MV-4-11 (cell line): ENCODE data around the gene CCDC15.
"Not testable (repeated sequence)": the region's sequence is repeated elsewhere in the genome, so short reads cannot be mapped to it uniquely, and the experiment has no call there.

ENCODE experiments used
- DNase-seq: peaks from one replicate; lab custom pipeline; 2025; lab: John Stamatoyannopoulos, UW

CCDC15 gene

DNA sequence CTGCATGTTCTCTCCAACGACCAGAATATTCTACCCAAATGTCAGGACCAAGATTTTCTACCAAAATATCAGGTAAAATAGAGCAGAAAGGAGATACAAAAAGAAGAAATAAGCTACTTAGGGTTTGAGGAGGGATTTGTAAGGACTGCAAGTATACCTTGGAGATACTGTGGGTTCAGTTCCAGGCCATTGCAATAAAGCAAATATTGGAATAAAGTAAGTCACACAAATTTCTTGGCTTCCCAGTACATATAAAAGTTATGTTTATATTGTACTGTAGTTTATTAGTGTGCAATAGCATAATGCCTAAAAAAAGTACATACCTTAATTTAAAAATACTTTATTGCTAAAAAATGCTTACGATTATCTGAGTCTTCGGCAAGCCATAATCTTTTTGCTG is 34.1 kb downstream of the CCDC15 start:
- DNase-seq = no peak

DNA sequence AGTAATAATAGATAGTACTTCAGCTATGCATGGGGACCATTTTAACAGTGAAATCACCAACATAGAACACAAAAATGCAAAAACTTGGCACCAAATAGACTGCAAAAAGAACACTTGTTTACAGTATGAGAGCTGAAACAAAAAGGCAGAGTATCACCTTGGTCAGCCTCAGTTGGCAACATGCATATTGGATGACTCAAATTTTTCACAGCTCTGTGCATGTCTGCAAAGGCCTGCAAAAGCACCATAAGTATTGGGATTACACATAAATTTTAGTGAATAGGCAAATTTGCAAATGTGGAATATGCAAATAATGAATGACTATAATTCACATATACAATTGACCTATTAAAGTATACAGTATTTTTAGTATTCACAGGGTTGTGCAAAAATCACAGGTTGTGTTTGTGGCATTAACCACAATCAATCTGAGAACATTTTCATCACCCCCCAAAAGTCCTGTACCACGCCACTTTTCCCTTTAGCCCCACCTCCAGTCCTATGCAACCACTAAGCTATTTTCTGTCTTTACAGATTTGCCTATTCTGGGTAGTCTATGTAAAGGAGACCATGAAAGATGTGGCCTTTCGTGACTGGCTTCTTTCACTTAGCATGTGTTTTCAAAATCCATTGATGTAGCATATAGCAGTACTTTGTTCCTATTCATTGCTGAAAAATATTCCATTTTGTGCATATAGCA is 47.2 kb downstream of the CCDC15 start:
- no peak for DNase-seq

DNA sequence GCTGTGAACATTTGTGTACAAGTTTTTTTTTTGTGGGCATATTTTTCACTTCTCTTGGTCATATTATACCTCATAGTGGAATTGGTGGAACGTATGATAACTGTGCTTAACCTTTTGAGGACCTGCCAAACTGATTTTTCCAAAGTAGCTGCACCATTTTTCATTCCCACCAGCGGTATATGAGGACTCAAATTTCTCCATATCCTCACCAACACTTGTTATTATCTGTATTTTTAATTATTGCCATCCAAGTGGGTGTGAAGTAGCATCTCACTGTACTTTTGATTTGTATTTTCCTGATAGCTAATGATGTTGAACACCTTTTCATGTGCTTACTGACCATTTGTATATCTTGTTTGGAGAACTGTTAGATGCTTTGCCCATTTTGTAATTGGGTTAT is 47.8 kb downstream of the CCDC15 start:
- DNase-seq = no peak

DNA sequence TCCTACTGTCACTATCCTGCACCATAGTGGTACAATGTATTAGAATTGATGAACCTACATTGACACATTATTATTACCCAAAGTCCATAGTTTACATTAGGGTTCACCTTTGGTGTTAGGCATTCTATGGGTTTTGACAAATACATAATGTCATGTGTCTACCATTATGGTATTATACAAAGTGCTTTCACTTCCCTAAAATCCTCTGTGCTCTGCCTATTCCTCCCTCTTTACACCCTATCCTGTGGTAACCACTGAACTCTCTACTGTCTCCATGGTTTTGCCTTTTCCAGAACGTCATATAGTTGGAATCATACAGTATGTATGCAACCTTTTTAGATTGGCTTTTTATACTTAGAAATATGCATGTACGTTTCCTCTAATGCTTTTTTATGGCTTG is 51.5 kb downstream of the CCDC15 start:
- peak; percentile 80 for DNase-seq

DNA sequence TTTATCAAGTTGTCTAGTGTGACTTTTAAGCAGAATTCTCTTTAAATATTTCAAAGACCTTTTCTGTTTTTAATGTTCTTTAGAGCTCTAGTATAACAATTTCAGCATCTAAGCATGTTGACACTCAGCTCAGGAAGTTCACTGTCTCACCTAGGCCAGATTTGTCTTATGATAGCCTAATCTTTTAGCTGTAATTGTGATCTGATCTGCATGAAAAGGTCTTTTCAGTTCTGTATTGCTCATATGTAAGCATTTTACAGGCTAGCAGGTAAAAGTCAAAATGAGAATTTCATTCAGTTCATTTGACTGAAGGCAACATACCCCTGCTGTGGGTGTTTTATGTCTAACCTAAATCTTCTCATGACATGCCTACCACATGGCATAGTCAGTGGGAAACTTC is 62.4 kb downstream of the CCDC15 start:
- DNase-seq = no peak

DNA sequence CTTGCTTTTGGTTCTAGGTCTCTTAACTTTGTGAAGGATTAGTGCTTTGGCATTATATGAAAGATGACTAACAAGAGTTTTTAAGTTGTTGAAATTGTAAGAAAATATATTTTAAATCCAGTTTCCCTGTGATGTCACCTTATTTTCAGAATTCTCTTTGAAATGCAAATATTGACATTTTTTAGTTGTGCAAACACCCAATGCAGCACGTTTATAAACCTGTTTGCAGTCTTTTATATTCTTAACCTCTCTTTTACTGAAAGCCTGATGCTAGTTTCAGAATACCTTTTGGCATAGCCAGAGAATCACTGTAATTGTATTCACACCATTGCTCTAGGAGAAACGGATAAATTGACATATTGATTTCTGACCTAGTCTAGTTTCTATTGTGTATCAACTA is 66.3 kb downstream of the CCDC15 start:
- DNase-seq = no peak

DNA sequence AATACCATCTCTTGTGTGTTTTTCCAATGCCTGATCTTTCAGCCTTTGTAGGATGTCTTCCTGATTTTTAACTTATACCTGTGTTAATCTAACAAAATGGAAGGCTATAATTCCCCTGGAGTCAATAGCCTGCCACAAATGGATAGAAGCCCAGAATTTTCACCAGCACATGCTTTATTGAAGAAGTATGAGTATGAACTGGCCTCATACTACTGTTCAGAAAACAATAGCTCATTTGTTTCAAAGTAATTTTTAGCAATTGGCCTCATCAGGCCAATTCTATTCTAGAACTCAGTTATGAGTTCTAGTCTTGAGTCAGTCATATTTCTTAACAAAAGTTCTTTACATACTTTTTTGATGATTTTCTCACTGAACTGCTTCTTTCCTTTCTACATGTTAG is 68.5 kb downstream of the CCDC15 start:
- DNase-seq = no peak

DNA sequence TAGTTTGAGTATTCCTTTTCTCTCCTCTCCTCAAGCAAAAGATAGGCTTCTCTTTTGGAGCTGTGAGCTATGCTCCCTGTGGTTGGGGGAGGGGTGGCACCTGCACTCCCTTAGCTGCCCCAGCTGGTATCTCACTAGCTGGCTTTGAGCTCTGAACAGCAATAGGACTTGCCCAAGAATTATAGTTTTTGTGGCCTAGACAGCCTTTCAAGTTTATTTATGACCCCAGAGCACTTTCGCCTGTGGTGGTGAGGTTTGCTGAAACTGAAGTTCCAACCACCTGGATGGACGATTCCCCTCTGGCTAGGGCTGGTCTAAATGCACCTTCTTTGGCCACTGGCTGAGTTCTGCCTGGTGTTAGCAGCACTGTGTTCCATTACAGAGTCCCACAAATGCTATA is 72.0 kb downstream of the CCDC15 start:
- DNase-seq = no peak

DNA sequence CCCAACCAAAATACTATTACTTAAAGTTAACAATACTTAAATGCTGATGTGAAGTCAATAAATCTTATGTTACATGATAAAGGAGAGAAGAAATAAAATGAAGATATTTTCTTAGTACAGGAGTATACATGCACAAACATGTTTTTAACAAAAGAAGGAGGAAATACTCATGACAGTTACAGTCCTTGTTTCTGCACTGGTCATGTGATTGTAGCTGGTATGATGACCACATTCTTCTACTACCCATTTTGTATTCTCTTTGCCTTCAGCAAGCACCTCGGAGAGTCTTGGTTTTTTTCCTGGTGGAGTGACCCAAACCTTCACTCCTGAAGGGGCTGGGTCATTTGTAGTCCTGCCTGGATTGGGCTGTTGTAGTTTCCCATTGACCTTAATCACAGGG is 75.4 kb downstream of the CCDC15 start:
- not testable (repeated sequence) for DNase-seq

DNA sequence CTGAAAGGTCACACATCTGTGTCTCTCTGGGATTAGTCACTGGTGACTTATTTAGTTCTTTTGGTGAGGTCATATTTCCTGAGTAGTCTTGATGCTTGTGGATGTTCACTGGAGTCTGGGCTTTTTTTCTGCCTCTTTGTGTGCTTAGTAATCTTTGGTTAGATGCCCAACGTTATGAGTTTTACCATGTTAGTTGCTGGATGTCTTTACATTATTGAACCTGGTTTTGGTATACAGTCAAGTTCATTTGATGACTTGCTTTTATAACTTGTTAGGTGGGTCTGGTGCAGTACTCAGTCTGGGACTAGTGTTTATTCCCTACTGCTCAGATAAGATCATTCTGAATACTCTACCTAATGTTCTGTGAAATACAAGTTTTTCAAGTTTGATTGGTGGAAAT is 82.9 kb downstream of the CCDC15 start:
- peak; percentile 59 for DNase-seq

DNA sequence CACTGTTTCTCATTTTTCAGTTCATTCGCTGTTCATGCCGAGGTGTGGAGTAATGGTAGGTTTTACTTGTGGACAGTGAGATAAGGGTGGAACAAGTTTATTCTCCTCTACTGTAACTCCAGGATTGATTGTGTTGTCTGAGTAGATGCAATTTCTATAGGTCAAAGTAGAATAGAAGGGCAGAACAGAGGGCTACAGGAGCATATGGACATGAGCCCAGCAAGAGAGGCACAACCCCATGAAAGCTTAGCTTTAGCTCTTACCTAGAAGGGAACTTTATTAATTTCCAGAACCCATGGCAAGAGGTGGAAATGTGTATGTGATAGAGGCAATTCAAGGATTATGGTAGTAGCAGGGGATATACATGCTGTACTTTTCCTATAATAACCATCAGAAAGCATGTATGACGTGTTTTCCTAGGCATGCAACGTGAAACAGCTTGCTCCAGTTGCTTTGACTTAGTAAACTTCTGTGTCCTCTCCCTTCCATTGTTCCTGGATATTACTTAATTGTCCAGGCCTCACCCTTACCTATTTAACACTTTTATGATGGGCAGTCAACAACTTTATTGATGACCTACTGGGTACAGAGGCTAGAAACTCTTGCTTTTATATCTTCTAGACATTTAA is 95.3 kb downstream of the CCDC15 start:
- no peak for DNase-seq

DNA sequence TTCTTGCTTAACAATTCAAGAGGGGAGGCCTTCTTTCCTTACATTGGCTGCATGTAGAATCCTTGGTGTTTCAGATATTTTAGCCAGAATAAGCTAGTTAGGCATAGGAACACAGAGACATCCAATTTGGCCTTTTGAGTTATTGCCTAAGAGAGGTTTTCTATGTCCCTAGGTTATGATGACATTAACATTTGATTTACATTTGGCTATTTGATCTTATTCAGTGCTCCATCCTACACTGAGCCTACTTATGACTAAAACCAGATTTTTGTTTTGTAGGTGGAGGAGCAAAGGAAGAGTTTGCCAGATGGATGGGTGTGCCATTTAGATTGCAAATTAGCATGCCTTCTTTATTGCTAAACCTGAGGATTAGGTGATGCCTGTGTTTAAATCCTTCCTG is 98.0 kb downstream of the CCDC15 start:
- no peak for DNase-seq

DNA sequence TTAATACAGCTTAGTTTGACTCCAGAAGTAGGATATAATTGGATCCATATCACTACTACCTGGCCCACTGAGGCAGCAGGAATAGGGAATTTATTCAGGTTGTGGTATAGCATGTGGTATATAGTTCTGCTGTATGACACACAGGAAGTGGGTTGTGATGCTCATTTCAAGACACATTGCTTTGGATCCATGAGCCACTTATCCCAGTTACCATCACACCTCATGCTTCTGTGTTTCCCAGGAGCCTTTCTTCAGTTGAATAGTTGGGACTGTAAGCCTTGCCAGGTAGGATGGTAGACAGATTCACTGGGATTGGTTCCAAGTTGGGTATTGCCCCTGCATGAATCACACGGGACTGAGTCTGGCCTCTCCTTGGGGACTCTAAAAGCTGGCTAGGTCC is 99.2 kb downstream of the CCDC15 start:
- DNase-seq = no peak

DNA sequence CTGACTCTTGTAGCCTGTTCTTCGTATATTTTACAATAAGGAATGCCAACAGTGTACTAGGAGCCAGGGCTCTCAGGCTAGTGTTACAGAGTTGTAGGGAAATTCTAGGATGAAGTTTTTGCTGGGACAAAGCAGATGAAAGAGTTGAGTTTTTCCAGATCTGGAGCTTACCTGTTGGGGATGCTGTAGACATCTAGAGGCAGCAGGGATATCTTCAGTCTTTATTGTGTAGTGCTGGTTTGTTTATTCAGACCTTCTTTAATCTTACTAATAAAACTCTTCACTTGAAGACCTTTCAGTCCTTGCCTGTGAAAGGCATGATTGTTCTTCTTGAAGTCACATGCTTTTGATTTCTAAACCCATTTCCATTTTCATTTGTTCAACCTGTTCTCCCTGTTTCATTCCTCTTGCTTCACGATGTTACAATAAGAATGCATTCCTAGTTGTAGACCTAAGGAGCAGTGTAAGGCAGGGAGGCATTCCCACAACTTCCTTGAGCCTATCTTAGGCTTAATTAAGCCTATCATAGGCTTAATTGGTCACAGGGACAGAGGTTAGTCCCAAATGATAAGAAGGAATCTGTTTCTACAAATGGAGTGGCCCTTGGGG is 101.2 kb downstream of the CCDC15 start:
- no peak for DNase-seq

DNA sequence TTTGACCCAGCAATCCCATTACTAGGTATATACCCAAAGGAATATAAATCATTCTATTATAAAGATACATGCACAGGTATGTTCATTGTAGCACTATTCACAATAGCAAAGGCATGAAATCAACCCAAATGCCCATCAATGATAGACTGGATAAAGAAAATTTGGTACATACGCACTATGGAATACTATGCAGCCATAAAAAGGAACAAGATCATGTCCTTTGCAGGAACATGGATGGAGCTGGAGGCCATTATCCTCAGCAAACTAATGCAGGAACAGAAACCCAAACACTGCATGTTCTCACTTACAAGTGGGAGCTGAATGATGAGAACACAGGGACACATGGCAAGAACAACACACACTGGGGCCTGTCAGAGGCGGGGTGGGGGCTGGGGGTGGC is 102.1 kb downstream of the CCDC15 start:
- not testable (repeated sequence) for DNase-seq

DNA sequence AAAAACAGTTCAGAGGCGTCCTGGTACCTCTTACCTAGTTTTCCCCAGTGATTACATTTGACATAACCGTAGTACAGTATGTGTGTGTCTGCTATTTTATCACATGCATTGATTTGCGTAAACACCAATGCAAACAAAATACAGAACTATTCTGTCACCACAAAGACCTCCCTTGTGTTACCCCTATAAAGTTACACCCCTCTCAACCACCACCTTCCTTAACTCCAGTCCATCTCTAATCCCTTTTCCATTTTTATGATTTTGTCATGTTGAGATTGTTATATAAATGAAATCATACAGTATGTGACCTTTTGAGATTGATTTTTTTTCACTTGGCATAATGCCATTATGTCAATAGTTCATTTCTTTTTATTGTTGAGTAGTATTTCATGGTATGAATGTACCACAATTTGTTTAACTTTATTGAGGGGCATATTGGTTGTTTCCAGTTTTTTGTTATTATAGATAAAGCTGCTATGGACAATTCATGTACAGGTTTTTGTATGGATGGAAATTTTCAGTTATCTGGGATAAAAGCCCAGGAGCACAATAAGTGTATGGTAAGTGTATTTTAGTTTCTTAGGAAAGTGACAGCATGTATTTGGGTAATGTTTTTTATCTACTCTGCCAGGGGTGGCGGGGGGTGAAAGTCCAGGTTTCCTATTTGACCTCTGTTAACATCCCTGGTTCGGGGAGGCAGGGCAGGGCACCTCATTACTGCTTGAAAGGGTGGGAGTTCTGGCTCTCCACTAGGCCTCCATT is 103.1 kb downstream of the CCDC15 start:
- DNase-seq = no peak

DNA sequence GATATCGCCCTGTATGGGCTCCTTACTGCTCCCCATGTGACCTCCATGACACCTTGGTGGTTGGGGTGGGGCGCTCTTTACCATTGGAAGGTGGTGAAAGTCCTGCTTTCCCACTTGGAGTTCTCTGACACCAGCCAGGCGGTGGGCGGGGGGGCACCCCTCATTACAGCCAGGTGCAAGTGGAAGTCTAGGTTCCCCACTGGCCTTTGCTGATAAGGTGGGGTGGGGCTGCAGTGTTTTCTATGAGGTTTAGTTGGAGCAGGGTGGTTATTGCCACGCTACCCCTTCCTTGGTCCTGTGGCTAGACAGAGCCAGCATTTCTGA is 103.7 kb downstream of the CCDC15 start:
- DNase-seq = no peak

DNA sequence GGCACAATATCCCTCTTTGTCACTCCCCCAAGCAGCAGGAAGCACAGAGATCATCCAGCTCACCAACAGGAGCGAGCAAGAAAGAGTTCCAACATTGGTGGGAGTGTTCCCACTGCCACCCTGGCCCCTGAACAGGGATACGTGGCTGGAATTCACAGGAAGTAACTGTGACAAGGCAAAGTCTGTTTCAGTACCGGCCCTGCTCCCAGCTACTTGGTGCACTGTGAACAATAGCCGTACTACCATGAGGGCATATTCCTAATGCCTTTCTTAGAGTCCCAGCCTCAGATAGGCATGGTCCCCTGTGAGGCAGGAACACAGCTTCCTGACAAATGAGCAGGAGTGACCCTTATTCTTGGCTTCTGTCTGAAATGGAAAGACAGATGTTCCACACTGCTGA is 107.3 kb downstream of the CCDC15 start:
- DNase-seq = no peak

DNA sequence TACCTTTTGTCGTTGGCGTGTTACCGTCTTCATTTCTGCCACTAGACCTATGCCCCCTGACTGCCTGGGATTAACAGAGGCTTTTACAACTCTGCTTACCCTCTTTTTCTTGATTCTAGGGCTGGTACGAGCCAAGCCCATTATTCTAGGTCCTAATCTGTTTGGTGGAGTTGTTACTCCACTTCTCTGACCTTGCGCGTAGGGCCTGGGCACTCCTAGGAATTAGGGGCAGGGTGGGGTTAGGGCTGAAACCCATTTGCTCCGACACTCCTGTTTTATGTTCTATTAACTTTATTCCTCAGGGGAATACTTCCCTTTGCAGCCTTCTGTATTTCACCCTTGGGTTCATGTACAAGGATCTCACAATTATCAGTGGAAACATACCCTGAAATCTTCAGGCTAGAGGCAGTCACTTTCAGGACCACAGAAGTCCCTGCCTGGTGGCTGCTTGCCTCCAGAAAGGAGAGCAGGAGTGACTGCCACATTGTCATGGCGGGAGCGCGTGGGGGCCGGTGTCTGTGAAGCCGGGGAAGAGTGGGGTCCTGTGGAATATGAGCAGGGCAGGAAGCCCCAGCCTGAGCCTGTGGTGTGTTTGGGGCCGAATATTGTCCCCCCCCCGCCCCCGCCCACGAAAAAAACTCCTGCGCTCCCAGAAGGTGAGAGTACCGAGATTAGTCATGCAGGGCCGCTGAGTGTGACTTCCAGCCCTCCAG is 108.4 kb downstream of the CCDC15 start:
- no peak for DNase-seq

DNA sequence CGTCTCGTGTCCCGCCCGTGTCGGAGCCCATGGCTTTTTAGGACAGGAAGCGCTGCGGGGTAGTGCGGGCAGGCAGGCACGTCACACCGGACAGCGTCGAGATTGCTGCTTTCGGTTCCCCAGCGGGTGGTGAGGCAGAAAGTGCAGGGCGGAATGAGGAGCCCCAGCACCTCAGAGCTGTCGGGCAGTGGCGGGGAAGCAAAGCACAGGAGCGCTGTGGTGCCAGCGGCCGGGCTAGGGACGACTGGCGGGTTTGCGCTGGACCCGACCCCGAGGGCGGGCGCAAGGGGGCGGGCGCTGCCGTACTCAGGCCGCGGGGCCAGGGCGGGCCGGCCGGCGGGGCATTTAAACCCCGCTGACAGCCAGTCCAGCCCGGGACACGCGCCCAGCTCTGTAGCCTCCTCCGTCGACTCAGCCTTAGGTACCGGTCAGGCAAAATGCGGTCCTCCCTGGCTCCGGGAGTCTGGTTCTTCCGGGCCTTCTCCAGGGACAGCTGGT is 109.0 kb downstream of the CCDC15 start, which contains the start of gene SLC37A2:
Gene SLC37A2, plus strand, starts transcription at position 375 of the 498 bp plus-strand sequence. Its CDS starts 63 bp downstream, at position 438.
- DNase-seq = peak; percentile 85

DNA sequence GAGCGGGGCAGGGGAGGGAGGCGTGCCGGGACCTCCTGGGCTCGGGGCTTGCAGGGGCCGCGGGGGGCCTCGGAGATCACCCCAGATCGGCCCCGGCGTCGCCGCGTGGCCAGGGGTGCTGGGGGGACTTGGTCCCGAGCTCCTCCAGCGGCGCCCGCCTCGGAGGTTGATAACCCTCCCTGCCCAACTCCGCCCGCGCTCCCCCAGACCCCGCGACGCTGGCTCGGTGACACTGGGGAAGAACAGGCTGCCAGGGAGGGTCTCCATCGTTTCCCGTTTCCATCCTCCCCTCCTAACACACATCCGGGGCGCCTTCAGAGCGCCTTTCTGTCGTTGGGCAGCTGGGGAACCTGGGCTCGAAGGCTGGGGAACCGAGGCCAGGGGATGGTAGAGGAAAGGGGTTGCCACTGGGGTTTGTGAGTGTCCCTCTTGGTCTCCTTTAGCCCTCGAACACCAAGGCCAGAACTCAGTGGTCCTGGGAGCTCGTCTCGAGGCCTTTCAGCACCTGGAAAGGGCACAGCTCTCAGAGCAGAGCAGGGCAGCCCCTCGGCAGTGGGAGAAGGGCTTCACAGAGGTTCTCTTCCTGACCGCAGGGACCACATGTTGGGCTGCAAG is 109.5 kb downstream of the CCDC15 start:
- DNase-seq = no peak

DNA sequence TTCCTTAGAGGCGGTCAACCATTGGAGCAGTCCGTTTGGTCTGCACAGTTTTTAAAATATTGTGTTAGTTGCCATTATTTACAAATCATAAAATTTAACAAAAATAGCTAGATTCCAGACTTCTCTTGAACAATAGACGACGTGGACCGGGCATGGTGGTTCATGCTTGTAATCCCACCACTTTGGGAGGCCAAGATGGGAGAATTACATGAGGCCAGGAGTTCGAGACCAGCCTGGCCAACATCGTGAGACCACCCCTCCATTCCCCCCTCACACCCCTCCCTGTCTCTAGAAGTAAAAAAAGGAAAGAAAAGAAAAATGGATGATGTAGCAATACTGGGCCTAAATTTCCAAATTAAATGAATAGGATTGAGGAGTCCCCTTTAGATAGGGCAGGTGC is 110.1 kb downstream of the CCDC15 start:
- DNase-seq = no peak
